Endothelial cell of umbilical vein (primary cell): Measurements from ENCODE around the gene CD58. TPM values are rescaled to one million over a fixed set of nuclear protein-coding genes. Genes with fewer than 3 reads are reported as not detected.

ENCODE experiments used
- BruUV-seq: library from RNA; stranded (reverse); fragments of 400-500 nt; replicated peaks from 2 replicates; lab custom pipeline; 2021; lab: Mats Ljungman, UMichigan
- CTCF ChIA-PET: fragments of 300-600, 350-600 bp; sonication (Branson Sonifier 250); formaldehyde crosslinking; loops from one replicate; lab custom pipeline; 2021; ENCODE audit warnings: antibody characterized with exemption, inconsistent platforms; lab: Charles Lee
- POLR2A ChIA-PET: fragments of 300-600, 350-600 bp; sonication (Branson Sonifier 250); formaldehyde crosslinking; loops from one replicate; lab custom pipeline; 2021; ENCODE audit warnings: antibody characterized with exemption, inconsistent platforms; lab: Charles Lee
- DNase-seq: peaks from one replicate; pipeline ENCODE4 v3.0.0-alpha.2; 2011; ENCODE audit warnings: low read depth, low spot score
- FAIRE-seq: peaks from 2 replicates; lab custom pipeline; 2011; peaks lifted over from hg19 to GRCh38; lab: Jason Lieb, UNC
- H2AFZ ChIP-seq: 2 replicates; pipeline ENCODE4 v1.6.0; 2012; ENCODE audit warnings: low read depth, low read length, control low read depth, inconsistent platforms
- H3K27ac ChIP-seq: 2 replicates; pipeline ENCODE4 v1.5.1; 2011; ENCODE audit warnings: low read depth, mild to moderate bottlenecking, control low read depth, low read length, moderate library complexity; ENCODE audit not compliant: insufficient read depth
- H3K27me3 ChIP-seq, 2 experiments: 2 replicates each; pipeline versions ENCODE4 v1.6.0 to v1.6.1; 2011; ENCODE audit warnings: low read length in 2 of 2, mixed read lengths in 1 of 2; ENCODE audit not compliant: control insufficient read depth in 2 of 2, insufficient read depth in 2 of 2
- H3K36me3 ChIP-seq, 2 experiments: 2 replicates in 1 of 2; 3 replicates in 1 of 2; pipeline ENCODE4 v1.5.1; 2011; ENCODE audit warnings: low read length in 2 of 2, mild to moderate bottlenecking in 1 of 2, moderate library complexity in 1 of 2; ENCODE audit not compliant: control insufficient read depth in 2 of 2, insufficient read depth in 2 of 2; ENCODE audit errors: extremely low read depth in 1 of 2
- H3K4me1 ChIP-seq: 3 replicates; pipeline ENCODE4 v1.5.1; 2011; ENCODE audit warnings: mild to moderate bottlenecking, low read length; ENCODE audit not compliant: control insufficient read depth, insufficient read depth; ENCODE audit errors: extremely low read depth
- H3K4me2 ChIP-seq: 2 replicates; pipeline ENCODE4 v1.6.1; 2011; ENCODE audit warnings: low read length, control low read depth, mixed read lengths; ENCODE audit not compliant: insufficient read depth
- H3K4me3 ChIP-seq, 3 experiments: fragments of 200-600 bp in 1 of 3; sonication (generic), shearing (Covaris generic) in 1 of 3; replicated peaks in 1 of 3; 2 replicates each; pipeline ENCODE4 v1.5.1; 2011 to 2016; ENCODE audit warnings: control low read depth in 3 of 3, low read length in 3 of 3, mild to moderate bottlenecking in 2 of 3, inconsistent platforms in 1 of 3, low read depth in 1 of 3, moderate library complexity in 1 of 3; ENCODE audit not compliant: insufficient read depth in 1 of 3
- H3K79me2 ChIP-seq: 2 replicates; pipeline ENCODE4 v1.6.0; 2012; ENCODE audit warnings: low read length, inconsistent platforms; ENCODE audit not compliant: control insufficient read depth, insufficient read depth
- H3K9ac ChIP-seq: replicated peaks from 2 replicates; pipeline ENCODE3; 2011; ENCODE audit warnings: low read length, control low read depth; ENCODE audit not compliant: insufficient read depth; ENCODE audit errors: extremely low read depth
- H3K9me1 ChIP-seq: replicated peaks from 3 replicates; pipeline ENCODE4 v1.6.0; 2011; ENCODE audit warnings: mild to moderate bottlenecking, low read length; ENCODE audit not compliant: control insufficient read depth, insufficient read depth; ENCODE audit errors: extremely low read depth
- H3K9me3 ChIP-seq: replicated peaks from 2 replicates; pipeline ENCODE4 v1.5.1; 2012; ENCODE audit warnings: low read length, inconsistent platforms; ENCODE audit not compliant: control insufficient read depth, insufficient read depth
- H4K20me1 ChIP-seq: replicated peaks from 2 replicates; pipeline ENCODE3; 2011; ENCODE audit warnings: mild to moderate bottlenecking, low read length; ENCODE audit not compliant: control insufficient read depth, insufficient read depth; ENCODE audit errors: extremely low read depth
- EZH2 ChIP-seq: IDR thresholded peaks from 2 replicates; pipeline ENCODE4 v1.6.1; 2012; ENCODE audit warnings: borderline replicate concordance, low read depth, mild to moderate bottlenecking, moderate library complexity, low read length, inconsistent platforms; ENCODE audit not compliant: severe bottlenecking
- FOS ChIP-seq: IDR thresholded peaks from 2 replicates; pipeline ENCODE4 v1.6.1; 2011; ENCODE audit warnings: mild to moderate bottlenecking, low read length, moderate library complexity, borderline replicate concordance; ENCODE audit not compliant: insufficient read depth
- GATA2 ChIP-seq: IDR thresholded peaks from 2 replicates; pipeline ENCODE4 v1.7.0; 2011; ENCODE audit warnings: low read depth, mild to moderate bottlenecking, moderate library complexity, mixed read lengths, low read length; ENCODE audit not compliant: insufficient read length, insufficient read depth
- JUN ChIP-seq: IDR thresholded peaks from 2 replicates; pipeline ENCODE4 v1.6.1; 2011; ENCODE audit warnings: borderline replicate concordance, low read depth; ENCODE audit not compliant: insufficient read length, insufficient read depth
- MYC ChIP-seq: IDR thresholded peaks from one replicate; pipeline ENCODE4 v1.6.1; 2011; ENCODE audit warnings: mild to moderate bottlenecking, low read depth, low read length
- POLR2A ChIP-seq: IDR thresholded peaks from 2 replicates; pipeline ENCODE4 v1.6.1; 2012; ENCODE audit warnings: low read depth, mild to moderate bottlenecking, control low read depth, low read length
- POLR2AphosphoS5 ChIP-seq: IDR thresholded peaks from 2 replicates; pipeline ENCODE4 v1.6.1; 2012; ENCODE audit warnings: low read depth, mild to moderate bottlenecking, control low read depth, low read length, moderate library complexity; ENCODE audit not compliant: insufficient read depth
- dilution Hi-C: fragments of 300-500 bp; cut with MboI; formaldehyde crosslinking; loops from one replicate; pipeline ENCODE4 v1.15.0; 2019; ENCODE audit warnings: low sequenced_read_pairs; ENCODE audit not compliant: extremely low pct_ligation_motif_present
- intact Hi-C: fragments of 100-400 bp; cut with micrococcal nuclease; formaldehyde crosslinking; loops from one replicate; pipeline ENCODE4 v1.10.0; 2022
- polyA plus RNA-seq, 4 experiments: library from polyadenylated mRNA; depleted of rRNA in 3 of 4; stranded (reverse) in 3 of 4; unstranded in 1 of 4; fragments of >200 nt; gene quantifications; 2 replicates each; pipeline versions ENCODE4 v1.2.1 to v1.2.3, GENCODE V29; 2011 to 2012; ENCODE audit warnings: missing spikeins in 1 of 4
- total RNA-seq: library from RNA; stranded (reverse); gene quantifications from 2 replicates; pipeline ENCODE4 v1.2.3, GENCODE V29; 2021
- TF ChIP-seq, protein P1 (sequence below), 2 donors: IDR thresholded peaks; 1 replicate in 1 of 2; 2 replicates in 1 of 2; pipeline ENCODE4 v1.5.1; 2011; ENCODE audit warnings: low read length in 2 of 2, mild to moderate bottlenecking in 2 of 2, moderate library complexity in 2 of 2, control low read depth in 1 of 2, inconsistent platforms in 1 of 2, low read depth in 1 of 2; ENCODE audit not compliant: insufficient read depth in 1 of 2; ENCODE audit errors: extremely low read depth in 1 of 2

The CD58 gene
- total and polyA plus RNA-seq, 2 donors (not counting 3 experiments of a cell fraction or from before 2014, with no cell fraction given), result 9.8 to 12.7 TPM

GRCh38 chr1:116507631-116508030 is 63.2 kb downstream of the CD58 start:
- Histone ChIP-seq H3K9me1 (no peaks in the 10 kb centered on the region), H3K9ac (no peak overlapping the region), H4K20me1 (no peaks in the 10 kb centered on the region), H3K36me3 (no peaks in the 10 kb centered on the region), H3K9me3 (no peaks in the 10 kb centered on the region), H3K4me1 (peaks cover 25% of the 10 kb centered on the region), H3K4me3 (no peak overlapping the region), H3K79me2 (no peaks in the 10 kb centered on the region), H3K4me2 (no peak overlapping the region), H3K27ac (no peak overlapping the region), H3K27me3 (no peaks in the 10 kb centered on the region), H2AFZ (no peak overlapping the region)
- BruUV-seq, result no TSS peak
- DNase-seq (no peak), FAIRE-seq (no peak)
- TF ChIP-seq, protein P1, sequence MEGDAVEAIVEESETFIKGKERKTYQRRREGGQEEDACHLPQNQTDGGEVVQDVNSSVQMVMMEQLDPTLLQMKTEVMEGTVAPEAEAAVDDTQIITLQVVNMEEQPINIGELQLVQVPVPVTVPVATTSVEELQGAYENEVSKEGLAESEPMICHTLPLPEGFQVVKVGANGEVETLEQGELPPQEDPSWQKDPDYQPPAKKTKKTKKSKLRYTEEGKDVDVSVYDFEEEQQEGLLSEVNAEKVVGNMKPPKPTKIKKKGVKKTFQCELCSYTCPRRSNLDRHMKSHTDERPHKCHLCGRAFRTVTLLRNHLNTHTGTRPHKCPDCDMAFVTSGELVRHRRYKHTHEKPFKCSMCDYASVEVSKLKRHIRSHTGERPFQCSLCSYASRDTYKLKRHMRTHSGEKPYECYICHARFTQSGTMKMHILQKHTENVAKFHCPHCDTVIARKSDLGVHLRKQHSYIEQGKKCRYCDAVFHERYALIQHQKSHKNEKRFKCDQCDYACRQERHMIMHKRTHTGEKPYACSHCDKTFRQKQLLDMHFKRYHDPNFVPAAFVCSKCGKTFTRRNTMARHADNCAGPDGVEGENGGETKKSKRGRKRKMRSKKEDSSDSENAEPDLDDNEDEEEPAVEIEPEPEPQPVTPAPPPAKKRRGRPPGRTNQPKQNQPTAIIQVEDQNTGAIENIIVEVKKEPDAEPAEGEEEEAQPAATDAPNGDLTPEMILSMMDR (IDR thresholded peaks at IDR 0.05; ENCODE audit: extremely low read depth in 1 of 2, insufficient read depth in 1 of 2, low read depth in 1 of 2, low read length in 2 of 2), result no peak
- TF ChIP-seq GATA2, result no peak
- TF ChIP-seq MYC, result no peak
- TF ChIP-seq POLR2A, result no peak
- no peak for TF ChIP-seq FOS
- no peak for TF ChIP-seq JUN
- no peak for TF ChIP-seq EZH2
- no peak for TF ChIP-seq POLR2AphosphoS5
- intact Hi-C loops (loop anchor here (10.0 kb wide), 1 partner anchor 57 kb away; no protein-coding TSS in a partner anchor), dilution Hi-C loops (no loop called here)
- ChIA-PET CTCF (interaction anchor here (1.2 to 3.3 kb wide), 2 partner anchors 9 to 369 kb away, joined by 6 to 17 read pairs; no protein-coding TSS in a partner anchor), POLR2A (no interaction called here)
